AG04449 (cell line): ENCODE data around the gene PTPRE.

Experiments
- CTCF ChIA-PET: fragments of 350-600 bp; formaldehyde crosslinking; extraction: SDS; loops from one replicate; lab custom pipeline; 2021; ENCODE audit warnings: antibody characterized with exemption; lab: Yijun Ruan, JAX
- POLR2A ChIA-PET: fragments of 400-600, 350-600 bp; formaldehyde crosslinking; extraction: SDS; loops from one replicate; lab custom pipeline; 2020; ENCODE audit warnings: antibody characterized with exemption, inconsistent platforms; lab: Yijun Ruan, JAX
- DNase-seq: peaks from one replicate; pipeline ENCODE4 v3.0.0-alpha.2; 2010; ENCODE audit warnings: low read depth, low spot score
- H3K4me3 ChIP-seq: 2 replicates; pipeline ENCODE4 v1.5.1; 2011; ENCODE audit warnings: low read depth, mild to moderate bottlenecking, control low read depth, low read length
- TF ChIP-seq, protein P1 (sequence below): IDR thresholded peaks from one replicate; pipeline ENCODE4 v1.5.1; 2011; ENCODE audit warnings: mild to moderate bottlenecking, moderate library complexity, low read length, control low read depth, inconsistent platforms; ENCODE audit not compliant: insufficient read depth; ENCODE audit errors: missing control alignments

Gene PTPRE

DNA sequence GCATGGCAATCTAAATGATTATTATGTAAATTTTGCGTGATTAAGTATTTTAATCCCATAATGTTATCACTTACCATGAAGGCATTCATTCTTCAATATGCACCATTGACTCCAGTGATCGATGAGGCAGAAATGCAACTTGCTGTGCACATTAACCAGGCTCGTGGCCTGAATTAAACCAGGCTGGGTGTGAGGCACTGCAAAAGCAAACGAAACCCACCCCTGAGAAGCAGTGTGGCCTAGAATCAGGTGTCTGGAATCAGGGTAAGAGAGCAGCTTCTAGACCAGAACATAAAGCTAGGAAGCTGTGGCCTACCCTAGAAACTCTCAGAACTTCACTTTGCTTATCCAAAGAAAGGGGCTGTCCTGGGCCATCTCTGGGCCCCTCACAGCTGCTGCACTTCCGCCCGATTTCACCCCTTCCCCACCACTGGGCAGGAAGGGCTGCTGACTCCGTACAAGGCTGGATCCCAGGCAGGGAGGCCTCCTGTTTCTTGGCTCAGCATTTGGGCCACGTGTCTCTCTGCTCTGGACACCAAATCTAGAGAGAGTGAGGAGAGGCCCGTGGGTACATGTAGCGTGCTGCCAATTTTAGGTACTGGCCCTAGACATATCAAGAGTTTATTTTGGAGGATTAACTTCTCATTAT lies 4.4 kb downstream of the PTPRE start:
- TF ChIP-seq, protein P1, sequence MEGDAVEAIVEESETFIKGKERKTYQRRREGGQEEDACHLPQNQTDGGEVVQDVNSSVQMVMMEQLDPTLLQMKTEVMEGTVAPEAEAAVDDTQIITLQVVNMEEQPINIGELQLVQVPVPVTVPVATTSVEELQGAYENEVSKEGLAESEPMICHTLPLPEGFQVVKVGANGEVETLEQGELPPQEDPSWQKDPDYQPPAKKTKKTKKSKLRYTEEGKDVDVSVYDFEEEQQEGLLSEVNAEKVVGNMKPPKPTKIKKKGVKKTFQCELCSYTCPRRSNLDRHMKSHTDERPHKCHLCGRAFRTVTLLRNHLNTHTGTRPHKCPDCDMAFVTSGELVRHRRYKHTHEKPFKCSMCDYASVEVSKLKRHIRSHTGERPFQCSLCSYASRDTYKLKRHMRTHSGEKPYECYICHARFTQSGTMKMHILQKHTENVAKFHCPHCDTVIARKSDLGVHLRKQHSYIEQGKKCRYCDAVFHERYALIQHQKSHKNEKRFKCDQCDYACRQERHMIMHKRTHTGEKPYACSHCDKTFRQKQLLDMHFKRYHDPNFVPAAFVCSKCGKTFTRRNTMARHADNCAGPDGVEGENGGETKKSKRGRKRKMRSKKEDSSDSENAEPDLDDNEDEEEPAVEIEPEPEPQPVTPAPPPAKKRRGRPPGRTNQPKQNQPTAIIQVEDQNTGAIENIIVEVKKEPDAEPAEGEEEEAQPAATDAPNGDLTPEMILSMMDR: no peak
- CTCF ChIA-PET: interaction anchor here (1.0 kb wide), 1 partner anchor 100 kb away, joined by 3 read pairs; no protein-coding TSS in a partner anchor
- DNase-seq: no peak
- no peak overlapping the region for H3K4me3 ChIP-seq
- POLR2A ChIA-PET: no interaction called here

GRCh38 chr10:127911867-127912257 lies 5.0 kb downstream of the PTPRE start:
- no peak overlapping the region for H3K4me3 ChIP-seq
- POLR2A ChIA-PET: no interaction called here
- no peak for DNase-seq
- CTCF ChIA-PET: interaction anchor here (1.0 kb wide), 1 partner anchor 100 kb away, joined by 3 read pairs; no protein-coding TSS in a partner anchor
- TF ChIP-seq, protein P1: no peak

DNA sequence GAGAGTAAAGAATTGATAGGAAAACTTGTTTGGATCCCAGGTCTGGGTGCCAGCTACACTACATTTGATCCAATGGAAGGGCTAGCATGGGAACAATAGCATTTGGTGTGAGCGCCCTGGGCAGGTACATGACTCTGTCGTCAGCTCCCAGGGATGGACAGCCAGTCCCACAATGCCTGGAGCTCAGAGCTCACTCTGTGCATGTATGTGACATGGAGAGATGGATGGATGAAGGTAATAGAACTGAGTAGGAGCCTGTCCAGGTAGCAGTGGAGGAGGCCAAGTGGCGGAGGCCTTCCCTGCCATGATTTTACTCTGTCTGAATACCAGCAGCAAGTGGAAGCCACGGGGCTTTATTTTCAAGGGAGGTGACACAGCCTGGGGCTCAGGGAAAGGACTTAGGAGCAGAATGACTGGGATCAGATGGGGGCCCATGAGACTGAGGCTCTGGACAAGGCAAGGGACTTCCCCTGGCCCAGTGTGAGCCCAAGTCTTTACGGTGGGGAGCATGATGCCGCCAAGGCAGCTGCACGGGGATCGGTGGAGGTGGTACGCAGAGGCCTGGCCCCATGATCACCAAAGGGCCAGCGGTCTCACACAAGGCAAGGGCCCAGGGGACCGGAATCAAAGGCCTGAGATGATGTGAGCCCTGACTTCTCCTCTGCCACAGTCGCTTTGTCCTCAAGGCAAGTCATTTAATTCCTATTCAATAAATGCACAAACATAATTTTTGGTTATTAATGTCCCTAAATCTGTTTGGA lies 5.9 kb downstream of the PTPRE start:
- TF ChIP-seq, protein P1: no peak
- POLR2A ChIA-PET: no interaction called here
- DNase-seq: no peak
- no peak overlapping the region for H3K4me3 ChIP-seq
- CTCF ChIA-PET: no interaction called here

DNA sequence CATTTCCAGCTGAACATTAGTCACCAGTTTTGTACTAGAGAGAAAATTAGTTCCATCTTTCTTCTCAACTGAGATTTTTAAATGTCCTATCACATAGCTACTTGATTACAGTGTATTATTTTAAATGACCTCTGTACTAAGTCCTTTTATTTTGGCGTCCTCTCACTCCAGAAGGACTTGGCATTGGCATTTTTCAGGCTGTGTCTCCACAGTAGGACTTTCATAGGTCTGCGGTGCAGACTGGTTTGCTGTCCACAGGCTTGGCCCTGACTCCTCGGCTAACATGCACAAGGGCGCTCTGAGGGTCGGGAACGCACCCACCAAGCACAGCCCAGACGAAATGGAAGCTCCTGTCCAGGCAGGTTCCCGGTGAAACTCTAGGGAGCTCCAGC lies 6.5 kb downstream of the PTPRE start:
- H3K4me3 ChIP-seq: no peak overlapping the region
- TF ChIP-seq, protein P1: no peak
- CTCF ChIA-PET: no interaction called here
- POLR2A ChIA-PET: no interaction called here
- DNase-seq: no peak

- POLR2A ChIA-PET: no interaction called here
- no peak for DNase-seq
- TF ChIP-seq, protein P1: no peak
- CTCF ChIA-PET: interaction anchor here (1.4 kb wide), 1 partner anchor 154 kb away, joined by 4 read pairs; no protein-coding TSS in a partner anchor
- no peak overlapping the region for H3K4me3 ChIP-seq
Measured at GRCh38 chr10:127915324-127915723, 8.4 kb downstream of the PTPRE start.

GRCh38 chr10:127916826-127917225 lies 9.9 kb downstream of the PTPRE start:
- DNase-seq: no peak
- TF ChIP-seq, protein P1: no peak
- H3K4me3 ChIP-seq: no peak overlapping the region
- CTCF ChIA-PET: no interaction called here
- POLR2A ChIA-PET: no interaction called here
